ENCODE measurements around the gene BCL11B.
A peak's percentile ranks its signal among the peaks of the same experiment; 100 is the strongest.

BCL11B gene

GRCh38 chr14:99256483-99256874, 15.5 kb downstream of the BCL11B start:
- FAIRE-seq (no peak), DNase-seq (ENCODE audit: insufficient read length, low spot score) (no peak)

- no peak for FAIRE-seq
- DNase-seq (ENCODE audit: insufficient read length, low spot score), result no peak
Measured at GRCh38 chr14:99255621-99256482, 16.1 kb downstream of the BCL11B start.

- FAIRE-seq (no peak), DNase-seq (ENCODE audit: insufficient read length, low spot score) (no peak)
Measured at GRCh38 chr14:99254328-99255009, 17.5 kb downstream of the BCL11B start.

DNA sequence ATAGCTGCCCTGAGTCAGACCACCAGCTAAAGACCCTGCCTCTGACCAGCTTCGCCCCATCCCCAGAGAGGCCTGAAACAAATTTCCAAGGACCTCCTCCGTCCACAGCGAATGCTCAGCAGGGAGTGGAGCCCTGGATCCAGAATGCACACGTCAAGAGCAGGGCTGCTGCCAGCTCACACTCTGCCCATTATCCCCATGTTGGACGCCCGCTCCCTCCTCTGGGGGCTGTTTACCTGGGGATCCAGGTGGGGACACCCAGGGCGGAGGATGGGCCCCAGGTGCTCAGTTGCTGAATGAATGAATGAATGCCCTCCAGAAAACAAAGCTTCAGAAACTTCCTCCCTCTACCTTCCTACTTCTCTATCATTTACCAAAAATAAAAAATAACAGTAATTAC, 18.1 kb downstream of the BCL11B start:
- DNase-seq (ENCODE audit: insufficient read length, low spot score) (no peak), FAIRE-seq (no peak)

- DNase-seq (ENCODE audit: insufficient read length, low spot score), result no peak
- no peak for FAIRE-seq
Measured at GRCh38 chr14:99252940-99253868, 18.8 kb downstream of the BCL11B start.

DNA sequence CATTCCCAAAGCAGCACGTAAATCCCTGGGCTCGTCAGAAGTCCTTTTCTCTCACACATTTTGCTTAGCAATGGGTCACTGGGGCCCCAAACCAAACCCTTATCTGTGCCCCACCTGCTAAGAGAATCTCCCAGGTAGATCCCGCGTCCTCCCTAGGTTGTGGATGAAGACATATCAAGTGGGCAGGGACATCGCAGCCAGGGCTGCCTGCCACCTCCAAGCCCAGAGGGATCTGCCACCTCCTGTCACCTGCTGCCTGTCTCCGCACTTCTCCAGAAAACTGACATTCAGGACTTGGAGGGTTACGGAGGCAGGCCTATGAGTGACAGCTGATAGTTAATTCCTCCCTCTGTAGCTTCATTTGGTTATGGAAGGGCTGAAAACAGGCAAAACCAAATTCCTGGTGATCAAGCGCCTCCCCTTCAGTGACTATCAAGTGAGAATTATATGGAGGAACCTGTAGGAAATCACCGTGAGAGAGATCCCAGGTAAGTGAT, 19.5 kb downstream of the BCL11B start:
- FAIRE-seq (no peak), DNase-seq (ENCODE audit: insufficient read length, low spot score) (no peak)

- DNase-seq (ENCODE audit: insufficient read length, low spot score) (no peak), FAIRE-seq (no peak)
Measured at GRCh38 chr14:99251721-99252120, 20.3 kb downstream of the BCL11B start.

DNA sequence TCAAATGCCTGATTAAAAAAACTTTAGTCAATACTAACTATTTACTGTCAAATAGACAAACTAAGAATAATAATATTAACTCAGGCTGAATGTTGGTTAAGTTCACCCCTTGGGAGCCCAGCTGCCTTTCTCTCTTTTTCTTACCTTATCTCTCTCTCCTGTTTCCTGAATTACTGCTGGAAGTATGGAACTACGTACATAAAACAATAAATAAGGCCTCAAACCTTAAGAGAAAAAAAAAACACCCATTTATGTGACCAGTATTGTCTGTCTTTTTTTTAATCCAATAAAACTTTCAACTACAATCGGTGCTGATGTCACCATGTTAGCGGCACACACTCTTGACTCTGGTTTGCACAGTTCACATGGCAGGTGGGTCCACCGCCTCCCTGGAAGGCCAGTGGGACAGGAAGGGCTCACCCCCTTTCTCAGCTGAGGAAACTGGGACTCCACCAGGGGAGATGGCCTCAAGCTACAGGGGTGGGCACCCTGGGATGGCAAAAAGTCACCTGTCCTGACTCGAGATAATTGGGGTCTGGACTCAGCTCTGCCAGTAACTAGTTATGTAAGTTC, 21.3 kb downstream of the BCL11B start:
- peak; percentile 54 for FAIRE-seq
- no peak for DNase-seq (ENCODE audit: insufficient read length, low spot score)

DNA sequence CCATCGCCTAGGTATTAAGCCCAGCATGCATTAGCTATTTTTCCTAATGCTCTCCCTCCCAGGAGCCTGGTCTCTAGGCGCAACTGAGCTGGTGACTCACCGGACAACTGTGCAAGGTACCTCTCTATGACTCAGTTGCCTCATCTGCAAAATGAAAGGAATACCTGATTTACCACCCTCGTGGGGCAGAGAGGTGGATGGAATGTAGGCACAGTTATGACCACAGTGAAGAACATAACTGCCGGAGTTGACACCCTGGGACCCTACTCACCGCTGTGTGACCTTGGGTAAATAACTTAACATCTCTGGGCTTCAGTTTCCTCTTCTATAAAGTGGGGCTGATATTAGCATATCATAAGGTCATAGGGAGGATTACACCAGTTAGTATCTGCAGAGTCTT, 22.6 kb downstream of the BCL11B start:
- FAIRE-seq, result no peak
- no peak for DNase-seq (ENCODE audit: insufficient read length, low spot score)

DNA sequence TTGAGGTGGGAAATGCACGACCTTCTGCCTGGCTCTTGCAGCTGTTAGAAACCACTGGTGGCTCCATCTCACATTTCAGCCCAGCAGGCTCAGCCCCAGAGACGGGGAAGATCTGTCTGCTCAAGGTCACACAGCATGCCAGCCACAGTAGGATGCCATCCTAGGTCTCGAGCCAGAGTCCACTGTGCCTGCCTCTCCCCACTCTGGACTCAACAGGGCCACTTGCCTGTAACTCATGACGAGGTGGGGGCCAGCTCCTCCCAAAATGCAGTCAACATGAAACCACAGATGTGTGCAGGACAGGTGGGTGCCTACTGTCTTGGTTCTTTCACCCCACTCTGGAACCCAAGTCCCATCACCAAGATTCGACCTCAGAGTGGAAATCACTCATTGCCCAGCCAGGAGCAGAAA, 23.2 kb downstream of the BCL11B start:
- FAIRE-seq, result no peak
- no peak for DNase-seq (ENCODE audit: insufficient read length, low spot score)

DNA sequence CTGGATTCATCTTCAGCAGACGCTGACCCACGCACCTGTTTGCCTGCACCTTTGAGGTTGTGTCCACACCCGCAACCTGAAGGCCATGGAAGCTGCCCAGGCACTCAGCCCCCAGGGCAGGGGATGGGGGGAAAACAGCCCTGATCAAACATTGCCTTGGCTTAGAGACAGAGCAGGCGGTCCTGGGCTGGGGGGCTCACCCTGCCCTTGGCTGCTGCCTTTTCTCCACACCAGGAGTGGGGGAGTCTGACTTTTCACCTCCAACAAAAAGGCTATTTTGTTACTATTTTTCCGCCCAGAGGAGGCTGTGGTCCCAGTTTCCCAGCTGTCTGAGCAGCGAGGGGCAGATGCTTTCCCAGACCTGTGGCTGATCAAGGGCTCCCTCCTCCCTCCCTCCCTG, 24.2 kb downstream of the BCL11B start:
- FAIRE-seq (no peak), DNase-seq (ENCODE audit: insufficient read length, low spot score) (no peak)

GRCh38 chr14:99247101-99247729, 24.8 kb downstream of the BCL11B start:
- DNase-seq (ENCODE audit: insufficient read length, low spot score), result no peak
- FAIRE-seq, result no peak

GRCh38 chr14:99246536-99247097, 25.4 kb downstream of the BCL11B start:
- no peak for DNase-seq (ENCODE audit: insufficient read length, low spot score)

DNA sequence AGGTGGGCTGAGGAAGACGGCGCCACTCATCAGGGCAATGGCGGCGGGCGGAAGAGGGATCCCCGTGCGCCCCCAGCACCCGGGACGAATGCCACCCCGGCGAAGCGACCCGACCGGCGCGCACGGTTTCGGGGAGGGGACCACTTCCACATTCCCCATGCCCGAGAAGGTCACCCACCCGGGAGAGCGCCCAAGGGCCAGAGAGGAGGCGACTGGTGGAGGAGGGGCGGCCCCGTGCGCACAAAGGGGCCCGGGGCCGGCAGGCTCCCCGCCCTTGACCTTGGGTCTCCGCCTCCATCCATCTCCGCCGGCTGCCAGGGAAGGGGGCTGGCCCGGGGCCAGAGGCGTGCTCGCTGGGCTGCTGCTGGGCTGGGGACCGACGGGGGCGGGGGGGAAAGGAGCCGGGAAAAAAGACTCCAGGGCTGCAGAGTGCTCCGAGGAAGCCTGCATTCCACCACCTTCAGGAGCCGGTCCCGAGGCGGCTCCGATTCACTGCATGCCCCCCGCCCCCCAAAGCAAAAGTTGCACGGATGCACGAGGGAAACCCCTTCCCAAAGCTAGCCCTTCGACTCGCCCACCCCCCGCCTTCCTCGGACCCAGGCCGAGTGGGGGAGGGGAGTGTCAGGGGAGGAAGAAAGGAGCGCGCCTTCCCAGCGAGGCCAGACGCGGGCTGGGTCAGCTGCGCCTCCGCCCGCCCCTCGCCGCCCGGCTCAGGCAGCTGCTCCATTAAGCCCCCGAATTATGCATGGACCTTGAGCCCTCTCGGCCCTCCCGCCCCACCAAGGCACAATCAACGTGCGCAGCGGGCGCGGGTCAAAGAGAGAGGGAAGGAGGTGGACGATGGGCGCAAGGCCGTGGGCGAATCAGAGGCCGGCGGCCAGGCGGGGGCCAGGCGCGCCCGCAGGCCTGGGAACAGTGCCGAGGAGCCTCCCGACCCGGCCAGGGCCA, 26.2 kb downstream of the BCL11B start:
- FAIRE-seq (no peak), DNase-seq (ENCODE audit: insufficient read length, low spot score) (no peak)

More at GRCh38 chr14:99246536-99247097, 25.4 kb downstream of the BCL11B start:
- no peak for FAIRE-seq

DNA sequence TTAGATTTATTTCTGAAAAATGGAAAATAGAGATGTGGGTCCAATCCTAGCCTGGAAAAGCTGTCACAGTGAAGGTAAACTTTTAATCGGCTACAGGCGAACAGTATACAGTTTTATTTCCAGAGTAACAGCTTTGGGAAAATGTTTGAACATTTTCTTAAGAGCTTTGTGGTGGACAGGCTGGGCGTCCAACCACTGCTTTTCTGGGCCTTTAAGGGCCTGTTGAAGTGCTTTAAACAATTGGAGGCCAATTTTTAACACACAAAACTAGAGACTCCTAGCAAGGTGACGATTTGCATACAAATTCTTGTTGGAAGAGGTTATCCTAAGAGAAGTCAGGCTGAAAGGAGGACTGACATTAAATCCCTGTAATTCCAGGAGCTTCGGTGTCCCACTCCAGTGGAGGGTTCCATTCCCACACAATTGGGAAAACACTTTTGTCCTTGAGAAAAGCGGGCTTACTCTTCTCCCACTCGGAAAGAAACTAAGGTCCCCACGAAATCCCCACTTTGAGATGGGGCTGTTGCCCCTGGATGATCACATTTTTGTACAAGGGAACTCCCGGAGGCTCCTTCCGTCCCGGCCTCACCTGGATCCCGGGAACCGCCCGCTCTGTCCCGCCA, 26.9 kb downstream of the BCL11B start:
- DNase-seq (ENCODE audit: insufficient read length, low spot score), result no peak
- no peak for FAIRE-seq

GRCh38 chr14:99244367-99244901, 27.6 kb downstream of the BCL11B start:
- no peak for FAIRE-seq
- no peak for DNase-seq (ENCODE audit: insufficient read length, low spot score)

DNA sequence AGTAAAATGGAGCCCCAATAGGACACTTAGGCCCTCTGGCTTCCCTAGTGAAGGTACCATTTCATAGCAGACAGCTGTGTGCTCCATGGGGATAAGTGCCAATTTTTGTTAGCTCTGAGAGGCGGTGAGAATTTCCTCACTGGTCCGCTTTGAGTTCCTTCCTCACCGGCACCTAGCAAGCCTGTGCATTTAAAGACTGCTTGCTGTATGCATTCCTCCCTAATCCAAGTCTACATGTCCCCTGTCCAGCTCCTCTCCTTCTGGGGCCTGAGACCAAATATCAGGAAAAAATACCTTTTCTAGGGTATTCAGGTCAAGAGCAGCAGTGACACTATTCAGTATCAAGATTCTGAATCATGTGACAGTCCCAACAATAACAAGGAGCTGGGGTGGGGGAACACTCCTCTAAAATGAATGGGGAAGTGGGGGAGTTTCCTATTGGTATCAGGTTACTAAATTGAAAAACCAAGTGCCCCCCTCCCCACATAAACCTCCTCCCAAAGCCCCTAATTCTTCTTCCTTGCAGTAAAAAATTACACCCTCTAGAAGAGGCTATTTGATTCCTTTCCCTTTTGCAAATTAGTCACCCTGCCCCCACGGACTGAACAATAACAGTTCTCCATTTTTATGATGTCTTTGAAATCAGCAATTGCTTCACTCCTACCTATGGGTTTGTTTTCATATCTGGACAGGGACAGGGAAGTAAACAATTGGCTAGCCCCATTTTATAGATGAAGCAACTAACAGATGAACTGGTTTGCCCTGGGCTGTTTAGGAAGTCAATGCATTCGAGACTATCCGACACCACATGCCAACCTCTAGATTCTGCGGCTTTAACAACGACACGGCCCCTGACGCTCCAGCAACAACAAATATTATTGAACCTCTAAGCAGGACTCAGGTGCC, 28.9 kb downstream of the BCL11B start:
- FAIRE-seq (no peak), DNase-seq (ENCODE audit: insufficient read length, low spot score) (no peak)

Data from HTR-8/SVneo (cell line).